HT-29 (cell line): ENCODE results near the gene GJB2. TPM values are rescaled to one million over a fixed set of nuclear protein-coding genes. Genes with fewer than 3 reads are reported as not detected.
A peak's percentile ranks its signal among the peaks of the same experiment; 100 is the strongest.
"Not testable (repeated sequence)": the region's sequence is repeated elsewhere in the genome, so short reads cannot be mapped to it uniquely, and the experiment has no call there.

Source experiments
- DNase-seq: peaks from one replicate; pipeline ENCODE4 v3.0.0-alpha.2; 2015; ENCODE audit warnings: low spot score
- total RNA-seq: library from RNA; depleted of rRNA; stranded (reverse); fragments of >200 nt; shearing (Covaris generic); gene quantifications from 2 replicates; pipeline ENCODE4 v1.2.3, GENCODE V29; 2014

GJB2 gene
- total RNA-seq, 1 experiment from 2014 or later = 50.1 TPM

- no peak for DNase-seq
Observed at GRCh38 chr13:20168396-20168795, 24.3 kb downstream of the GJB2 start.

GRCh38 chr13:20165417-20166257, 27.1 kb downstream of the GJB2 start:
- DNase-seq = no peak

GRCh38 chr13:20161951-20162300, 30.8 kb downstream of the GJB2 start:
- DNase-seq = no peak

- DNase-seq = no peak
Observed at GRCh38 chr13:20161275-20161950, 31.3 kb downstream of the GJB2 start.

GRCh38 chr13:20160306-20161274, 32.1 kb downstream of the GJB2 start, which contains the start of gene GJA3:
TSS of gene GJA3 (minus strand) at chr13:20161052. CDS start at chr13:20143288, 17,764 bp downstream.
- DNase-seq = peak; percentile 38

- DNase-seq = no peak
Observed at GRCh38 chr13:20159646-20160305, 33.0 kb downstream of the GJB2 start.

- no peak for DNase-seq
Observed at GRCh38 chr13:20157151-20157796, 35.5 kb downstream of the GJB2 start.

- no peak for DNase-seq
Observed at GRCh38 chr13:20156702-20157101, 36.0 kb downstream of the GJB2 start.

- DNase-seq = not testable (repeated sequence)
Observed at GRCh38 chr13:20153290-20153689, 39.4 kb downstream of the GJB2 start.

GRCh38 chr13:20151612-20152011, 41.1 kb downstream of the GJB2 start:
- DNase-seq = no peak

GRCh38 chr13:20151016-20151415, 41.7 kb downstream of the GJB2 start:
- no peak for DNase-seq

GRCh38 chr13:20150561-20150960, 42.2 kb downstream of the GJB2 start:
- DNase-seq = no peak

GRCh38 chr13:20149762-20150161, 43.0 kb downstream of the GJB2 start:
- DNase-seq = no peak

- DNase-seq = no peak
Observed at GRCh38 chr13:20148501-20149183, 44.1 kb downstream of the GJB2 start.

GRCh38 chr13:20146381-20146780, 46.4 kb downstream of the GJB2 start:
- no peak for DNase-seq

GRCh38 chr13:20145521-20145920, 47.2 kb downstream of the GJB2 start:
- DNase-seq = no peak

- DNase-seq = no peak
Observed at GRCh38 chr13:20144141-20144850, 48.4 kb downstream of the GJB2 start.

- no peak for DNase-seq
Observed at GRCh38 chr13:20142927-20143480, 49.7 kb downstream of the GJB2 start.
